Natural killer cell (primary cell): ENCODE measurements around the gene SOD2. TPM values are rescaled to one million over a fixed set of nuclear protein-coding genes. Genes with fewer than 3 reads are reported as not detected.
A peak's percentile ranks its signal among the peaks of the same experiment; 100 is the strongest.
"Not testable (repeated sequence)": the region's sequence is repeated elsewhere in the genome, so short reads cannot be mapped to it uniquely, and the experiment has no call there.

Experiments
- ATAC-seq, 3 donors: fragments of 150-1000 bp in 2 of 3; fragments of 200-7000 bp in 1 of 3; cut with Tn5 transposase; 1 replicate in 1 of 3; 2 replicates in 2 of 3; pipeline ENCODE4 v1.10.0; 2021; ENCODE audit warnings: mild to moderate bottlenecking in 2 of 3, moderate library complexity in 2 of 3
- DNase-seq, 2 donors: peaks; one replicate each; pipeline versions ENCODE4 v3.0.0 to v3.0.0-alpha.2; 2013 to 2021; ENCODE audit warnings: mixed read lengths in 1 of 2
- H3K27ac ChIP-seq: one replicate; pipeline ENCODE4 v1.5.1; 2013; ENCODE audit warnings: mild to moderate bottlenecking, low read length
- H3K27me3 ChIP-seq: one replicate; pipeline ENCODE4 v1.6.1; 2013; ENCODE audit warnings: low read length; ENCODE audit not compliant: control insufficient read depth, insufficient read depth
- H3K36me3 ChIP-seq: one replicate; pipeline ENCODE4 v1.6.1; 2013; ENCODE audit warnings: low read length; ENCODE audit not compliant: control insufficient read depth, insufficient read depth
- H3K4me1 ChIP-seq: one replicate; pipeline ENCODE4 v1.6.1; 2013; ENCODE audit warnings: low read length; ENCODE audit not compliant: control insufficient read depth, insufficient read depth
- H3K4me3 ChIP-seq: one replicate; pipeline ENCODE4 v1.5.1; 2013; ENCODE audit warnings: low read length
- H3K9me3 ChIP-seq: one replicate; pipeline ENCODE4 v1.6.1; 2013; ENCODE audit warnings: low read length; ENCODE audit not compliant: control insufficient read depth, insufficient read depth
- H3K27ac Mint-ChIP-seq, 2 donors: one replicate each; pipeline ENCODE4 v1.8.0; 2022; ENCODE audit warnings: mild to moderate bottlenecking in 2 of 2, mixed read lengths in 2 of 2, moderate library complexity in 1 of 2
- H3K27me3 Mint-ChIP-seq, 2 donors: one replicate each; pipeline ENCODE4 v1.8.0; 2022; ENCODE audit warnings: low read depth in 2 of 2, mixed read lengths in 2 of 2
- H3K36me3 Mint-ChIP-seq: one replicate; pipeline ENCODE4 v1.8.0; 2022; ENCODE audit warnings: mixed read lengths
- H3K4me1 Mint-ChIP-seq, 2 donors: one replicate each; pipeline ENCODE4 v1.8.0; 2022; ENCODE audit warnings: mixed read lengths in 2 of 2
- H3K4me3 Mint-ChIP-seq: one replicate; pipeline ENCODE4 v1.8.0; 2022; ENCODE audit warnings: mild to moderate bottlenecking, moderate library complexity, mixed read lengths
- H3K9me3 Mint-ChIP-seq, 2 donors: one replicate each; pipeline ENCODE4 v1.8.0; 2022; ENCODE audit warnings: mixed read lengths in 2 of 2
- WGBS: methylation state at CpG from one replicate; pipeline ENCODE4 v1.1.7; 2013; ENCODE audit warnings: missing lambda C conversion rate; ENCODE audit not compliant: insufficient coverage; 5-methylcytosine and 5-hydroxymethylcytosine counted together
- intact Hi-C: fragments of 100-400 bp; cut with micrococcal nuclease; formaldehyde crosslinking; loops from one replicate; pipeline ENCODE4 v1.14.2; 2022
- total RNA-seq, 4 donors: library from RNA; stranded (reverse); fragments of 120-200 nt in 1 of 4; gene quantifications; one replicate each; pipeline versions ENCODE4 v1.2.3 to v1.2.4, GENCODE V29; 2013 to 2022
- TF ChIP-seq, protein P1 (sequence below): fragments of 200-600 bp; IDR thresholded peaks from one replicate; pipeline ENCODE4 v1.8.0; 2022; ENCODE audit warnings: antibody characterized with exemption

SOD2 gene
- total RNA-seq, 3 donors from 2014 or later (not counting 1 experiment from before 2014, with no cell fraction given), result 81.3 to 156 (median 138) TPM

DNA sequence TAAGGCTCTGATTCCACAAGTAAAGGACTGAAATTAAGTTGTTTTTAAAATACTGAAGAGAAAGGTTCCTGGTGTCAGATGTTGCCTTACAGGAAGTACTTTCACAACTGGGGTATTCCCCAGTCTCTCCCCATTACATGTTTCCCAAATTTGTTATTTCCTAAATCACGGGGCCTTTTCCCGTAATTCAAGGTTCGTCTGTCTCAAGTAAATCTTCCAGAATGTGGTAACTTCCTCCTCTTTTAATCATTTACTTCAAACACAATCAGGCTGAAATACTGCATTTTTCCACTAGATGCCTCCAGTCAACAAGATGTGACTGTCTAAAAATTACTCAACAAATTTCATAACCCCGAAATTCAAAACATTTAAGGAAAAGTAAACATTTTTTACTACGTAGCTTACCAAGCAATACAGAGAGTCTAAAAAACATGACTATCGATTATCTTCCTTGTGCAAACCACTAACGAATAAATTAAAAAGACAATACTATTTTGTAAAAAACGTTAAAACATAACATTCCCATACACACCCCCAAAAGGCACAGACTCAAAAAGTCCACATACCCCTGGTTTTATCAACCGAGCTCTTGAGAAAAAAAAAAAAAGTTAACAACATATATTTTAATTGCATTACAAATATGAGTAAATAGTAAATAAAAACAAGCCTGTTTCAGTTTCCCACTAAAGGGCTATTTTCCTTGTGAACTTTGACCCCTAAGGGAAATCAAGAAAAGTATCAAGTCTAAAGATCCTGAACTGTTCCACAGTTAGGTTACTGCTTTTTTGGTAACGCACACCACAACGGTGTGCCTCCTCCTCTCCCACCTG lies 1.7 kb downstream of the SOD2 start:
- peak overlapping the region; percentile 90 for H3K4me3 Mint-ChIP-seq
- Histone ChIP-seq H3K27me3 (no peaks in the 10 kb centered on the region), H3K27ac (peak overlapping the region; percentile 65), H3K4me3 (no peak overlapping the region), H3K36me3 (peaks cover 14% of the 10 kb centered on the region), H3K4me1 (peaks cover 26% of the 10 kb centered on the region), H3K9me3 (no peaks in the 10 kb centered on the region)
- DNase-seq (peak in 1 of 2 donors; percentile 79), ATAC-seq (peak in 1 of 3 donors; percentile 16)
- peak overlapping the region; percentile 58 to 59 for H3K27ac Mint-ChIP-seq
- whole genome bisulfite sequencing, result 16% methylated on average over 10 of the region's 11 CpGs
- intact Hi-C loops, result loop anchor here (1.0 to 10.0 kb wide), 3 partner anchors 71 to 283 kb away; partner anchors contain the start of gene ACAT2
- H3K27me3 Mint-ChIP-seq, result no peaks in the 10 kb centered on the region
- TF ChIP-seq, protein P1, sequence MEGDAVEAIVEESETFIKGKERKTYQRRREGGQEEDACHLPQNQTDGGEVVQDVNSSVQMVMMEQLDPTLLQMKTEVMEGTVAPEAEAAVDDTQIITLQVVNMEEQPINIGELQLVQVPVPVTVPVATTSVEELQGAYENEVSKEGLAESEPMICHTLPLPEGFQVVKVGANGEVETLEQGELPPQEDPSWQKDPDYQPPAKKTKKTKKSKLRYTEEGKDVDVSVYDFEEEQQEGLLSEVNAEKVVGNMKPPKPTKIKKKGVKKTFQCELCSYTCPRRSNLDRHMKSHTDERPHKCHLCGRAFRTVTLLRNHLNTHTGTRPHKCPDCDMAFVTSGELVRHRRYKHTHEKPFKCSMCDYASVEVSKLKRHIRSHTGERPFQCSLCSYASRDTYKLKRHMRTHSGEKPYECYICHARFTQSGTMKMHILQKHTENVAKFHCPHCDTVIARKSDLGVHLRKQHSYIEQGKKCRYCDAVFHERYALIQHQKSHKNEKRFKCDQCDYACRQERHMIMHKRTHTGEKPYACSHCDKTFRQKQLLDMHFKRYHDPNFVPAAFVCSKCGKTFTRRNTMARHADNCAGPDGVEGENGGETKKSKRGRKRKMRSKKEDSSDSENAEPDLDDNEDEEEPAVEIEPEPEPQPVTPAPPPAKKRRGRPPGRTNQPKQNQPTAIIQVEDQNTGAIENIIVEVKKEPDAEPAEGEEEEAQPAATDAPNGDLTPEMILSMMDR, result peak; percentile 75
- no peaks in the 10 kb centered on the region for H3K36me3 Mint-ChIP-seq
- H3K9me3 Mint-ChIP-seq, result no peaks in the 10 kb centered on the region
- peaks cover 32 to 36% of the 10 kb centered on the region in 2 donors for H3K4me1 Mint-ChIP-seq

DNA sequence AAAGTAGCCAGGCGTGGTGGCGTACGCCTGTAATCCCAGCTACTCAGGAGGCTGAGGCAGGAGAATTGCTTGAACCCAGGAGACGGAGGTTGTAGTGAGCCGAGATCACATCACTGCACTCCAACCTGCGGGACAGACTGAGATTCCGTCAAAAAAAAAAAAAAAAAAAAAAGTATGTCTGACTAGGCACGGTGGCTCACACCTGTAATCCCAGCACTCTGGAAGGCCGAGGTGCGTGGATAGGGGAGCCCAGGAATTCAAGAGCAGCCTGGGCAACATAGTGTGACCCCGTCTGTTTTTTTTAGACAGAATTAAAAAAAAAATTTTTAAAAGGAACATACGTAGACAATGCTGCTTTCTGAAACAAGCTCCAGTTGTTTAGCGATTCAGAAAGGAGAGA lies 2.9 kb downstream of the SOD2 start:
- H3K9me3 Mint-ChIP-seq, H3K27me3 Mint-ChIP-seq, H3K27me3 ChIP-seq, H3K9me3 ChIP-seq, H3K4me3 ChIP-seq, H3K36me3 Mint-ChIP-seq, H3K4me3 Mint-ChIP-seq, H3K27ac Mint-ChIP-seq, H3K27ac ChIP-seq, ATAC-seq, DNase-seq: not testable (repeated sequence)
- intact Hi-C loops, result loop anchor here (10.0 kb wide), 2 partner anchors 165 to 285 kb away; no protein-coding TSS in a partner anchor
- Histone ChIP-seq H3K36me3 (peaks cover 19% of the 10 kb centered on the region), H3K4me1 (peaks cover 26% of the 10 kb centered on the region)
- H3K4me1 Mint-ChIP-seq, result peaks cover 32 to 36% of the 10 kb centered on the region in 2 donors
- 97% methylated on average over 13 of the region's 13 CpGs for WGBS

DNA sequence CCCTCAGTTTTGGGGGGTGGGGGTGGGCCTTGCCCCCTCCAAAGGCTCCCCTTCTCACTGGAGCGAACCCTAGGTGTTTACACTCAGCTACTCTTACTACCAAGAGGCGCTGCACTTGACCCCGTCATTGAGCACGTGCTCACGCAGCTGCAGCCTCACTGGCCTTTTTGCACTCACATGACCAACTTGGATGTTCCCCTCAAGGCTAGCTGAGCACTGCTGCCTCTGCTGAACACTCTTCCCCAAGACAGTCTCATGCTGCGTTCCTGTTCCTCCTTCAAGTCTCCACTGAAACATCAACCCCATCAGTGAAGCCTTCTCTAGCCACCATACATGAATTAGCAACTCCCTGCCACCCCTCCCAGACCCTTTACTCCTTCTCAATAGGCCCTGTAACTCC lies 4.0 kb downstream of the SOD2 start:
- Mint-ChIP-seq H3K27me3 (no peaks in the 10 kb centered on the region), H3K9me3 (no peaks in the 10 kb centered on the region), H3K36me3 (no peaks in the 10 kb centered on the region), H3K27ac (no peak overlapping the region), H3K4me1 (peaks cover 20 to 31% of the 10 kb centered on the region in 2 donors), H3K4me3 (no peak overlapping the region)
- Histone ChIP-seq H3K4me1 (peaks cover 17% of the 10 kb centered on the region), H3K27ac (no peak overlapping the region), H3K4me3 (no peak overlapping the region), H3K36me3 (peaks cover 24% of the 10 kb centered on the region), H3K9me3 (no peaks in the 10 kb centered on the region), H3K27me3 (no peaks in the 10 kb centered on the region)
- DNase-seq (no peak), ATAC-seq (no peak)
- TF ChIP-seq, protein P1, result no peak
- intact Hi-C loops, result no loop called here
- 80% methylated on average over 6 of the region's 6 CpGs for WGBS

DNA sequence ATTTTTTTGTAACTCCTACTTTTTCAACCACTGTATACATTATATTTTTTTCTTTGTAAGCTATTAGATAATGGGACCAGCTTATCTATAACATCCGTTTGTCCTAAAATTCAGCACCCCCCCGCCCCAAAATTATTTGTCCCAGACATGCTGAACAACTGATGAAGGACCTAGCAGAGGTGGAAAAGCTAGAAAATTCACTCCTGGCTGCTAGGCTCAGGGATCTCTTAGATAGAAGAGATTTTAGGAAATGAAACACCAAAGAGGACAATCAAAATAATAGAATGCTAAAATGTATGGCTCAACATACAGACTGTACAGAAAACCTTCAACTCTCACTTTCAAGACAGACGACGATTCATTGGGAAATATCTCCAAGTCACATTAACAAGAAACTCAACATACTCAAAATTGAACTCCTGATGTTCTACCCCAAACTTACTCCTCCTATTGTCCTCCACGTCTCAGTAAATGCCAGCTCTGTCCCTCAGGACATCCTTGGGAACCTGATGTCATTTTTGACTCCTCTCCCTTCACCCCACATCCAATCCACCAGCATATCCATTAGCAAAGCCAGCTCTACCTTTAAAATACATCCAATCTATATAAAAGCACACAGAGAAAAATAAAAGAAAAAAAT lies 4.7 kb downstream of the SOD2 start:
- Mint-ChIP-seq H3K9me3 (no peaks in the 10 kb centered on the region), H3K4me3 (no peak overlapping the region), H3K36me3 (no peaks in the 10 kb centered on the region), H3K4me1 (peaks cover 15 to 25% of the 10 kb centered on the region in 2 donors), H3K27me3 (no peaks in the 10 kb centered on the region), H3K27ac (no peak overlapping the region)
- DNase-seq, result no peak
- TF ChIP-seq, protein P1, result no peak
- Histone ChIP-seq H3K4me1 (peaks cover 11% of the 10 kb centered on the region), H3K9me3 (no peaks in the 10 kb centered on the region), H3K4me3 (no peak overlapping the region), H3K27me3 (no peaks in the 10 kb centered on the region), H3K27ac (no peak overlapping the region), H3K36me3 (peaks cover 30% of the 10 kb centered on the region)
- 88% methylated on average over 5 of the region's 5 CpGs for WGBS
- ATAC-seq, result no peak
- intact Hi-C loops, result no loop called here
